A673 (cell line): ENCODE results near the gene ACOT8. TPM values are rescaled to one million over a fixed set of nuclear protein-coding genes. Genes with fewer than 3 reads are reported as not detected.

Experiments used
- BruUV-seq: library from RNA; stranded (reverse); fragments of 400-500 nt; replicated peaks from 2 replicates; lab custom pipeline; 2021; lab: Mats Ljungman, UMichigan
- CTCF ChIA-PET: fragments of 300-600 bp; sonication (Branson Sonifier 250); formaldehyde crosslinking; loops from one replicate; lab custom pipeline; 2022; ENCODE audit warnings: antibody characterized with exemption; lab: Charles Lee
- POLR2A ChIA-PET: fragments of 300-600 bp; sonication (Branson Sonifier 250); formaldehyde crosslinking; loops from one replicate; lab custom pipeline; 2022; ENCODE audit warnings: antibody characterized with exemption; ENCODE audit not compliant: low non-redundant PET; lab: Charles Lee
- DNase-seq: peaks from one replicate; pipeline ENCODE4 v3.0.0-alpha.2; 2015; ENCODE audit warnings: low spot score
- H3K27ac ChIP-seq: fragments of 200-600 bp; sonication (generic); 2 replicates; pipeline ENCODE4 v1.5.1; 2016; ENCODE audit warnings: mixed run types, low read depth, mild to moderate bottlenecking, mixed read lengths, antibody characterized with exemption, low read length; ENCODE audit not compliant: poor library complexity, severe bottlenecking
- H3K27me3 ChIP-seq: fragments of 200-600 bp; sonication (generic); replicated peaks from 2 replicates; pipeline ENCODE4 v1.6.1; 2017; ENCODE audit warnings: mixed run types, low read depth, mild to moderate bottlenecking, mixed read lengths, antibody characterized with exemption, low read length; ENCODE audit not compliant: insufficient read depth, poor library complexity
- H3K36me3 ChIP-seq: fragments of 200-600 bp; sonication (generic); 2 replicates; pipeline ENCODE4 v1.6.1; 2016; ENCODE audit warnings: mixed run types, mild to moderate bottlenecking, mixed read lengths, antibody characterized with exemption, low read length; ENCODE audit not compliant: insufficient read depth, poor library complexity, severe bottlenecking
- H3K4me1 ChIP-seq: fragments of 200-600 bp; sonication (generic); 2 replicates; pipeline ENCODE4 v1.6.1; 2017; ENCODE audit warnings: mixed run types, mild to moderate bottlenecking, mixed read lengths, antibody characterized with exemption, low read length; ENCODE audit not compliant: insufficient read depth, poor library complexity, severe bottlenecking
- H3K4me3 ChIP-seq: fragments of 200-600 bp; sonication (generic); 2 replicates; pipeline ENCODE4 v1.5.1; 2016; ENCODE audit warnings: low read depth, mixed run types, mild to moderate bottlenecking, mixed read lengths, low read length; ENCODE audit not compliant: poor library complexity, severe bottlenecking
- H3K9me3 ChIP-seq: fragments of 200-600 bp; sonication (generic); 2 replicates; pipeline ENCODE4 v1.6.1; 2016; ENCODE audit warnings: mixed run types, low read depth, mild to moderate bottlenecking, mixed read lengths, antibody characterized with exemption, low read length; ENCODE audit not compliant: poor library complexity, severe bottlenecking
- EZH2 ChIP-seq: fragments of 200-600 bp; sonication (generic); IDR thresholded peaks from 2 replicates; pipeline ENCODE4 v1.6.1; 2017; ENCODE audit warnings: borderline replicate concordance, low read depth, mild to moderate bottlenecking, mixed read lengths, antibody characterized with exemption, low read length; ENCODE audit not compliant: poor library complexity, severe bottlenecking
- intact Hi-C: fragments of 100-400 bp; cut with micrococcal nuclease; formaldehyde crosslinking; loops from one replicate; pipeline ENCODE4 v1.10.0; 2022; ENCODE audit not compliant: unreplicated experiment
- total RNA-seq: library from RNA; stranded (reverse); gene quantifications from 2 replicates; pipeline ENCODE4 v1.2.3, GENCODE V29; 2021
- TF ChIP-seq, protein P1 (sequence below): fragments of 300-800, 200-600 bp; sonication (generic); conservative IDR thresholded peaks from 2 replicates; pipeline ENCODE4 v1.5.1; 2017; ENCODE audit warnings: low read depth, mild to moderate bottlenecking, antibody characterized with exemption, low read length, moderate library complexity, mixed read lengths

Gene ACOT8
- total RNA-seq, 1 experiment from 2014 or later = 16.9 TPM

- Histone ChIP-seq H3K27me3 (no peaks in the 10 kb centered on the region), H3K27ac (no peak overlapping the region), H3K9me3 (no peaks in the 10 kb centered on the region), H3K4me3 (no peak overlapping the region), H3K4me1 (no peaks in the 10 kb centered on the region), H3K36me3 (peaks cover 20% of the 10 kb centered on the region)
- CTCF ChIA-PET = no interaction called here
- intact Hi-C loops = no loop called here
- POLR2A ChIA-PET = no interaction called here
- no peak for DNase-seq
- TF ChIP-seq, protein P1, sequence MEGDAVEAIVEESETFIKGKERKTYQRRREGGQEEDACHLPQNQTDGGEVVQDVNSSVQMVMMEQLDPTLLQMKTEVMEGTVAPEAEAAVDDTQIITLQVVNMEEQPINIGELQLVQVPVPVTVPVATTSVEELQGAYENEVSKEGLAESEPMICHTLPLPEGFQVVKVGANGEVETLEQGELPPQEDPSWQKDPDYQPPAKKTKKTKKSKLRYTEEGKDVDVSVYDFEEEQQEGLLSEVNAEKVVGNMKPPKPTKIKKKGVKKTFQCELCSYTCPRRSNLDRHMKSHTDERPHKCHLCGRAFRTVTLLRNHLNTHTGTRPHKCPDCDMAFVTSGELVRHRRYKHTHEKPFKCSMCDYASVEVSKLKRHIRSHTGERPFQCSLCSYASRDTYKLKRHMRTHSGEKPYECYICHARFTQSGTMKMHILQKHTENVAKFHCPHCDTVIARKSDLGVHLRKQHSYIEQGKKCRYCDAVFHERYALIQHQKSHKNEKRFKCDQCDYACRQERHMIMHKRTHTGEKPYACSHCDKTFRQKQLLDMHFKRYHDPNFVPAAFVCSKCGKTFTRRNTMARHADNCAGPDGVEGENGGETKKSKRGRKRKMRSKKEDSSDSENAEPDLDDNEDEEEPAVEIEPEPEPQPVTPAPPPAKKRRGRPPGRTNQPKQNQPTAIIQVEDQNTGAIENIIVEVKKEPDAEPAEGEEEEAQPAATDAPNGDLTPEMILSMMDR = no peak
- TF ChIP-seq EZH2 = no peak
- no TSS peak for BruUV-seq
These were observed 16.4 kb downstream of the ACOT8 start for GRCh38 chr20:45840700-45841198.

- BruUV-seq = no TSS peak
- no peak for DNase-seq
- H3K4me1 ChIP-seq = peaks cover 8% of the 10 kb centered on the region
- no peaks in the 10 kb centered on the region for H3K27me3 ChIP-seq
- intact Hi-C loops = no loop called here
- no peak overlapping the region for H3K4me3 ChIP-seq
- ChIA-PET POLR2A (no interaction called here), CTCF (no interaction called here)
- H3K36me3 ChIP-seq = peaks cover under 1% of the 10 kb centered on the region
- TF ChIP-seq, protein P1 = no peak
- TF ChIP-seq EZH2 = no peak
- H3K9me3 ChIP-seq = no peaks in the 10 kb centered on the region
- no peak overlapping the region for H3K27ac ChIP-seq
These were observed 20.4 kb downstream of the ACOT8 start for GRCh38 chr20:45836841-45837240.

DNA sequence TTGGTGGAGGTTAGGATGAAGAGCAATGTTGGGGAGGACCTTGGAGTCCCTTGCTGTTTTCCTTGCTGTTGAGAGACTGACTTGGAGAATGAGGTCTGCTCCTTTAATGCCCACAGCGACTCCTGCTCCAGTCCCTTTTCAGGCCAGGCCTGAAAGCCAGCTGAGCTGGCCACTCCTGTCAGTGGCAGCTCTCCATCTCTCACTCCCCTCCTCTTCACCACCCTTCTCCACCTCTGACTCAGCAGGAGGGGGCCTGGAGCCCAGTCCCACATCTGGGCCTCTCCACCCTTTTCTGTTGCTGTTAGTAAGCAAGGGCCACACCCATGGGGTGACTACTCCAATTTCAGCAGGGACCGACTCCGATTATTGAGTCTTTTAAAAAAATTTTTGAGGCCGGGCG lies 21.4 kb downstream of the ACOT8 start:
- Histone ChIP-seq H3K36me3 (no peaks in the 10 kb centered on the region), H3K27ac (no peak overlapping the region), H3K4me1 (peaks cover 8% of the 10 kb centered on the region), H3K27me3 (no peaks in the 10 kb centered on the region), H3K4me3 (no peak overlapping the region), H3K9me3 (no peaks in the 10 kb centered on the region)
- no TSS peak for BruUV-seq
- ChIA-PET POLR2A (no interaction called here), CTCF (no interaction called here)
- intact Hi-C loops = no loop called here
- no peak for DNase-seq
- TF ChIP-seq EZH2 = no peak
- TF ChIP-seq, protein P1 = no peak
